ENCODE measurements around the gene COL20A1. TPM values are rescaled to one million over a fixed set of nuclear protein-coding genes. Genes with fewer than 3 reads are reported as not detected.
A peak's percentile ranks its signal among the peaks of the same experiment; 100 is the strongest.

The COL20A1 gene
- total RNA-seq, 1 experiment from 2014 or later: 0.23 TPM

DNA sequence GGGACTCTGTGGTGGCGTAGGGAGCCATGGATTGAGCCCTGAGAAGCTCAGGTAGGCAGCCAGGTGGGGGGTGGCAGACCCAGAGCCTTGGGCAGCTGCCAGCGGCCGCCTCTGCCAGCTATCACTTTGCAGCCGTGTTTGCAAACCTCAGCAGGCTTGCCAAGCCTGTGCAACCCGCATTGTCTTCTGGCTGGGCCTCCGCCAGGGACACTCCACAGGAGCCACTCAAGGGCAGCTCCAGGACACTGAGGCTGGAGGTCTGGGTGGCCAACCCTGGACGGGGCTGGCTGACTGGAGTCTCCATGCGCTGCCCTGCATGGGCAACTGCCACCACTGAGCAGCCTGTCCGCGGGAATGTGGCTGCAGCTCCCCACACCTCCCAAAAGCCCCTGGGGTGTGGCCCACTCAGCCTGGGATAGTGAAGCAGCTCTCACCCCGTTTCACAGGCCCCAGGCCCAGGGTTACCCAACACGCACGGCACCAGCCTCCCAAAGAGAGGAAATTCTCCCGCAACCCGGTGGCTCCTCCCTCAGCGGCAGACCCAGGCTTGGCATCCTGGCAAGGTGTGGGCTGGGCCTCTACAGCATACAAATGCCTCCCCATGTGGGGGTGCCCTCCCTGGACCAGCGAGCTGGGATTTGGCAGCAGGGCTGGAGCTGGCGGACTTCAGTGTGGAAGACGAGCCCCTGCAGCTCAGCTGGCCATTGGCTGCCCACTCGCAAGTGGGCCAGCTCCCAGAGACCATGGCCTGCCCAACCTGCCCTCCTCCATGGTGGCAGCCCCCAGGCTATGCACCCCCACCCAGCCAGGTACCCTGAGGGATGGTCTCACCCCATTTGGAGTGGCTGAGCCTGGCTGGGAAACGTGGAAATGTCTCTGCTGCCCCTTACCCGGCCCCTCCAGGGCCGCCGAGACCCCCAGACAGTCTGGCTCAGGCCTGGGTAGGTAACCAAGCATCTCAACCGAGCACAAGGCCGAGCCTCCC is 65.2 kb downstream of the COL20A1 start:
- no peaks in the 10 kb centered on the region for H3K36me3 ChIP-seq (ENCODE audit: control insufficient read depth, insufficient read depth, low read length)
- H3K27ac ChIP-seq (ENCODE audit: low read length): no peak overlapping the region
- CTCF ChIA-PET: no interaction called here
- H3K27me3 ChIP-seq (ENCODE audit: control insufficient read depth, insufficient read depth, low read length): no peaks in the 10 kb centered on the region
- POLR2A ChIA-PET: no interaction called here
- BruUV-seq (replicated peaks): no TSS peak
- H3K4me1 ChIP-seq (ENCODE audit: control insufficient read depth, insufficient read depth, low read length): peaks cover 6% of the 10 kb centered on the region
- intact Hi-C loops (cut with micrococcal nuclease; ENCODE audit: unreplicated experiment): no loop called here
- TF ChIP-seq TCF7L2 (IDR thresholded peaks at IDR 0.05; ENCODE audit: low read depth, low read length): no peak
- TF ChIP-seq, protein P1, sequence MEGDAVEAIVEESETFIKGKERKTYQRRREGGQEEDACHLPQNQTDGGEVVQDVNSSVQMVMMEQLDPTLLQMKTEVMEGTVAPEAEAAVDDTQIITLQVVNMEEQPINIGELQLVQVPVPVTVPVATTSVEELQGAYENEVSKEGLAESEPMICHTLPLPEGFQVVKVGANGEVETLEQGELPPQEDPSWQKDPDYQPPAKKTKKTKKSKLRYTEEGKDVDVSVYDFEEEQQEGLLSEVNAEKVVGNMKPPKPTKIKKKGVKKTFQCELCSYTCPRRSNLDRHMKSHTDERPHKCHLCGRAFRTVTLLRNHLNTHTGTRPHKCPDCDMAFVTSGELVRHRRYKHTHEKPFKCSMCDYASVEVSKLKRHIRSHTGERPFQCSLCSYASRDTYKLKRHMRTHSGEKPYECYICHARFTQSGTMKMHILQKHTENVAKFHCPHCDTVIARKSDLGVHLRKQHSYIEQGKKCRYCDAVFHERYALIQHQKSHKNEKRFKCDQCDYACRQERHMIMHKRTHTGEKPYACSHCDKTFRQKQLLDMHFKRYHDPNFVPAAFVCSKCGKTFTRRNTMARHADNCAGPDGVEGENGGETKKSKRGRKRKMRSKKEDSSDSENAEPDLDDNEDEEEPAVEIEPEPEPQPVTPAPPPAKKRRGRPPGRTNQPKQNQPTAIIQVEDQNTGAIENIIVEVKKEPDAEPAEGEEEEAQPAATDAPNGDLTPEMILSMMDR (IDR thresholded peaks at IDR 0.05): no peak
- no peak for TF ChIP-seq SIN3A (IDR thresholded peaks at IDR 0.05; ENCODE audit: borderline replicate concordance, insufficient read depth, low read depth, low read length)
- TF ChIP-seq, protein P2, sequence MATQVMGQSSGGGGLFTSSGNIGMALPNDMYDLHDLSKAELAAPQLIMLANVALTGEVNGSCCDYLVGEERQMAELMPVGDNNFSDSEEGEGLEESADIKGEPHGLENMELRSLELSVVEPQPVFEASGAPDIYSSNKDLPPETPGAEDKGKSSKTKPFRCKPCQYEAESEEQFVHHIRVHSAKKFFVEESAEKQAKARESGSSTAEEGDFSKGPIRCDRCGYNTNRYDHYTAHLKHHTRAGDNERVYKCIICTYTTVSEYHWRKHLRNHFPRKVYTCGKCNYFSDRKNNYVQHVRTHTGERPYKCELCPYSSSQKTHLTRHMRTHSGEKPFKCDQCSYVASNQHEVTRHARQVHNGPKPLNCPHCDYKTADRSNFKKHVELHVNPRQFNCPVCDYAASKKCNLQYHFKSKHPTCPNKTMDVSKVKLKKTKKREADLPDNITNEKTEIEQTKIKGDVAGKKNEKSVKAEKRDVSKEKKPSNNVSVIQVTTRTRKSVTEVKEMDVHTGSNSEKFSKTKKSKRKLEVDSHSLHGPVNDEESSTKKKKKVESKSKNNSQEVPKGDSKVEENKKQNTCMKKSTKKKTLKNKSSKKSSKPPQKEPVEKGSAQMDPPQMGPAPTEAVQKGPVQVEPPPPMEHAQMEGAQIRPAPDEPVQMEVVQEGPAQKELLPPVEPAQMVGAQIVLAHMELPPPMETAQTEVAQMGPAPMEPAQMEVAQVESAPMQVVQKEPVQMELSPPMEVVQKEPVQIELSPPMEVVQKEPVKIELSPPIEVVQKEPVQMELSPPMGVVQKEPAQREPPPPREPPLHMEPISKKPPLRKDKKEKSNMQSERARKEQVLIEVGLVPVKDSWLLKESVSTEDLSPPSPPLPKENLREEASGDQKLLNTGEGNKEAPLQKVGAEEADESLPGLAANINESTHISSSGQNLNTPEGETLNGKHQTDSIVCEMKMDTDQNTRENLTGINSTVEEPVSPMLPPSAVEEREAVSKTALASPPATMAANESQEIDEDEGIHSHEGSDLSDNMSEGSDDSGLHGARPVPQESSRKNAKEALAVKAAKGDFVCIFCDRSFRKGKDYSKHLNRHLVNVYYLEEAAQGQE (IDR thresholded peaks at IDR 0.05; ENCODE audit: insufficient read depth in 1 of 2, low read depth in 2 of 2, low read length in 1 of 2): no peak
- no peak for DNase-seq (ENCODE audit: low read depth, low spot score)
- in situ Hi-C loops (cut with HindIII; ENCODE audit: low pct_unique_long_range_greater_than_20kb, low sequenced_read_pairs): no loop called here
- H3K4me3 ChIP-seq (ENCODE audit: low read depth in 2 of 2, low read length in 2 of 2): no peak overlapping the region
- no peak for ATAC-seq
- no peaks in the 10 kb centered on the region for H3K9me3 ChIP-seq (ENCODE audit: control insufficient read depth, insufficient read depth, low read depth, low read length)

DNA sequence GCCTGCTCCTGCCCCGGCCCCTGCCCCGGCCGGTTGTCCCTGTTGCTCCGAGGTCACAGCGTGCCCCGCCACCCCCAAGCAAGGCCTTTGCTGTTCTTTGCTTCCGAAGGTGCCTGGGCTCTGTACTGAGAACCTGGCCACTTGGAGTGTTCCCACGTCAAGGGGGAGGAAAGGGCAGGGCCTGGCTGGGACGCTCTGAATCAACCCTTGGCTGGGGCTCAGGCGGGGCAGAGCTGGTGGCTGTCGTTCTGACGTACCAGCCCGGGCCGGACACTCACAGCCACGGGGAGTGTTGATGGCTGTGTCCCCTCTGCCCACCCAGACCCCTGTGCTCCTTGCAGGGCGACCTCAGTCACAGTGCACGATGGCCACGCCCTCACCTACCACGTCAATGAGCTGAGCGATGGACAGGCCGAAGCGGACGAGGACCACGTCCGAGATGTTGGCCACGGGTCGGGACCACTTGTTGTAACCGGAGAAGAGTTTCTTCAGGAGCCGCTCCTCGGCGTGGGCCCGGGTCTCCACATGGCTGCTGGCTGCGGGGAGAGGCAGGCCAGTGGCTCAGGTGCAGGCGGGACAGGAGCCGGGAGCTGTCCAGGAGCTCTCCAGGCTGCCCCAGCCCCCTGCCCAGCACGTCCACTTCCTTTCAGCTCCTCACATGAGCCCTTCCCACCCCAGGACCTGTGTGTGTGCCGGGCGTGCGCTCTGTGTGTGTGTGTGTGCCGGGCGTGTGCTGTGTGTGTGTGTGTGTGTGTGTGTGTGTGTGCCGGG is 66.4 kb downstream of the COL20A1 start:
- in situ Hi-C loops (cut with HindIII; ENCODE audit: low pct_unique_long_range_greater_than_20kb, low sequenced_read_pairs): no loop called here
- H3K4me1 ChIP-seq (ENCODE audit: control insufficient read depth, insufficient read depth, low read length): peaks cover 6% of the 10 kb centered on the region
- POLR2A ChIA-PET: no interaction called here
- BruUV-seq (replicated peaks): no TSS peak
- no peaks in the 10 kb centered on the region for H3K27me3 ChIP-seq (ENCODE audit: control insufficient read depth, insufficient read depth, low read length)
- no peaks in the 10 kb centered on the region for H3K9me3 ChIP-seq (ENCODE audit: control insufficient read depth, insufficient read depth, low read depth, low read length)
- CTCF ChIA-PET: interaction anchor here (0.6 kb wide), 1 partner anchor 435 kb away, joined by 9 read pairs; no protein-coding TSS in a partner anchor
- intact Hi-C loops (cut with micrococcal nuclease; ENCODE audit: unreplicated experiment): no loop called here
- H3K36me3 ChIP-seq (ENCODE audit: control insufficient read depth, insufficient read depth, low read length): no peaks in the 10 kb centered on the region
- no peak overlapping the region for H3K27ac ChIP-seq (ENCODE audit: low read length)
- ATAC-seq: no peak
- TF ChIP-seq, protein P1 (IDR thresholded peaks at IDR 0.05): no peak
- TF ChIP-seq, protein P2 (IDR thresholded peaks at IDR 0.05; ENCODE audit: insufficient read depth in 1 of 2, low read depth in 2 of 2, low read length in 1 of 2): peak in 1 of 2 experiments; percentile 60; a peak in 1 of 4 replicates
- H3K4me3 ChIP-seq (ENCODE audit: low read depth in 2 of 2, low read length in 2 of 2): no peak overlapping the region
- DNase-seq (ENCODE audit: low read depth, low spot score): no peak
